Activated gamma-delta T cell treated with Interleukin-2 at 50 U/mL for 16 hours (primary cell): ENCODE results near the gene KIFC3.
"Not testable (repeated sequence)": the region's sequence is repeated elsewhere in the genome, so short reads cannot be mapped to it uniquely, and the experiment has no call there.

ENCODE experiments used
- DNase-seq: peaks from one replicate; pipeline ENCODE4 v3.0.0-alpha.2; 2020

KIFC3 gene

GRCh38 chr16:57825298-57826044 lies 23.2 kb upstream of the KIFC3 start:
- DNase-seq = no peak

GRCh38 chr16:57824888-57825287 lies 22.6 kb upstream of the KIFC3 start:
- no peak for DNase-seq

- no peak for DNase-seq
Observed at GRCh38 chr16:57823836-57824235, 21.5 kb upstream of the KIFC3 start.

- DNase-seq = no peak
Observed at GRCh38 chr16:57822856-57823255, 20.6 kb upstream of the KIFC3 start.

- no peak for DNase-seq
Observed at GRCh38 chr16:57822018-57822553, 19.8 kb upstream of the KIFC3 start.

GRCh38 chr16:57821149-57821971 lies 19.1 kb upstream of the KIFC3 start:
- no peak for DNase-seq

- DNase-seq = no peak
Observed at GRCh38 chr16:57818377-57819064, 16.2 kb upstream of the KIFC3 start.

- DNase-seq = no peak
Observed at GRCh38 chr16:57817680-57818079, 15.4 kb upstream of the KIFC3 start.

GRCh38 chr16:57815987-57816745 lies 13.9 kb upstream of the KIFC3 start:
- peak; percentile 49 for DNase-seq

GRCh38 chr16:57814896-57815295 lies 12.6 kb upstream of the KIFC3 start:
- no peak for DNase-seq

GRCh38 chr16:57813466-57813865 lies 11.2 kb upstream of the KIFC3 start:
- no peak for DNase-seq

- DNase-seq = not testable (repeated sequence)
Observed at GRCh38 chr16:57811340-57811739, 9.0 kb upstream of the KIFC3 start.

GRCh38 chr16:57810197-57811031 lies 8.1 kb upstream of the KIFC3 start:
- DNase-seq = peak; percentile 86

GRCh38 chr16:57809276-57810196 lies 7.2 kb upstream of the KIFC3 start:
- DNase-seq = no peak

- DNase-seq = no peak
Observed at GRCh38 chr16:57808589-57809228, 6.4 kb upstream of the KIFC3 start.

GRCh38 chr16:57807968-57808528 lies 5.8 kb upstream of the KIFC3 start:
- DNase-seq = peak; percentile 63

- no peak for DNase-seq
Observed at GRCh38 chr16:57807252-57807967, 5.1 kb upstream of the KIFC3 start.

- no peak for DNase-seq
Observed at GRCh38 chr16:57805176-57805575, 2.9 kb upstream of the KIFC3 start.
